HG03159 (cell line): ENCODE results near the gene ATP13A4.
A peak's percentile ranks its signal among the peaks of the same experiment; 100 is the strongest.

ENCODE experiments used
- ATAC-seq: cut with Tn5 transposase; IDR thresholded peaks from one replicate; pipeline ENCODE4 v1.9.1; 2021; ENCODE audit warnings: mild to moderate bottlenecking, moderate library complexity; ENCODE audit not compliant: unreplicated experiment

Gene ATP13A4, protein sequence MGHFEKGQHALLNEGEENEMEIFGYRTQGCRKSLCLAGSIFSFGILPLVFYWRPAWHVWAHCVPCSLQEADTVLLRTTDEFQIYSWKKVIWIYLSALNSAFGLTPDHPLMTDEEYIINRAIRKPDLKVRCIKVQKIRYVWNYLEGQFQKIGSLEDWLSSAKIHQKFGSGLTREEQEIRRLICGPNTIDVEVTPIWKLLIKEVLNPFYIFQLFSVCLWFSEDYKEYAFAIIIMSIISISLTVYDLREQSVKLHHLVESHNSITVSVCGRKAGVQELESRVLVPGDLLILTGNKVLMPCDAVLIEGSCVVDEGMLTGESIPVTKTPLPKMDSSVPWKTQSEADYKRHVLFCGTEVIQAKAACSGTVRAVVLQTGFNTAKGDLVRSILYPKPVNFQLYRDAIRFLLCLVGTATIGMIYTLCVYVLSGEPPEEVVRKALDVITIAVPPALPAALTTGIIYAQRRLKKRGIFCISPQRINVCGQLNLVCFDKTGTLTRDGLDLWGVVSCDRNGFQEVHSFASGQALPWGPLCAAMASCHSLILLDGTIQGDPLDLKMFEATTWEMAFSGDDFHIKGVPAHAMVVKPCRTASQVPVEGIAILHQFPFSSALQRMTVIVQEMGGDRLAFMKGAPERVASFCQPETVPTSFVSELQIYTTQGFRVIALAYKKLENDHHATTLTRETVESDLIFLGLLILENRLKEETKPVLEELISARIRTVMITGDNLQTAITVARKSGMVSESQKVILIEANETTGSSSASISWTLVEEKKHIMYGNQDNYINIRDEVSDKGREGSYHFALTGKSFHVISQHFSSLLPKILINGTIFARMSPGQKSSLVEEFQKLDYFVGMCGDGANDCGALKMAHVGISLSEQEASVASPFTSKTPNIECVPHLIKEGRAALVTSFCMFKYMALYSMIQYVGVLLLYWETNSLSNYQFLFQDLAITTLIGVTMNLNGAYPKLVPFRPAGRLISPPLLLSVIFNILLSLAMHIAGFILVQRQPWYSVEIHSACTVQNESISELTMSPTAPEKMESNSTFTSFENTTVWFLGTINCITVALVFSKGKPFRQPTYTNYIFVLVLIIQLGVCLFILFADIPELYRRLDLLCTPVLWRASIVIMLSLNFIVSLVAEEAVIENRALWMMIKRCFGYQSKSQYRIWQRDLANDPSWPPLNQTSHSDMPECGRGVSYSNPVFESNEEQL

DNA sequence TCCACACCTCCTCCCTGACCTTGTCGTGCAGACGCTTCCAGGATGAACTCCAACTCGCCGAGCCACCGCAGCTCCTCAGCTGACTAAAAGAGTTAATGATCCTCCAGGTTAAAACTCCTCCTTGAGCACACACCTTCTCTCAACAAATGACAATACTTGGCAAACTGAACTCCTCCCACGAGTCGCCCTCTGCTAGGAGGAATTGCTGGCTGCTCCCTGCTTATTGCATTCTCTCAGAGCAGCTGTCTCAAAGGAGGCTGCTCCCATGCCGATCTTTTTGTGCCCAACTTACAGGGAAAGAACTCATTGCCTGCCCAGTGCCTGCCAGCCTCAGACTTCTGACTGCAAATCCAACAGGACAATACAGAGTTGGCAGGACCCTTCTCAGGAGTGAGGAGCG, at the start of gene ATP13A4:
TSS of gene ATP13A4 (minus strand) at position 85 of the 400 bp plus-strand sequence. CDS start 96 bp downstream, outside the sequence.
- no peak for ATAC-seq

DNA sequence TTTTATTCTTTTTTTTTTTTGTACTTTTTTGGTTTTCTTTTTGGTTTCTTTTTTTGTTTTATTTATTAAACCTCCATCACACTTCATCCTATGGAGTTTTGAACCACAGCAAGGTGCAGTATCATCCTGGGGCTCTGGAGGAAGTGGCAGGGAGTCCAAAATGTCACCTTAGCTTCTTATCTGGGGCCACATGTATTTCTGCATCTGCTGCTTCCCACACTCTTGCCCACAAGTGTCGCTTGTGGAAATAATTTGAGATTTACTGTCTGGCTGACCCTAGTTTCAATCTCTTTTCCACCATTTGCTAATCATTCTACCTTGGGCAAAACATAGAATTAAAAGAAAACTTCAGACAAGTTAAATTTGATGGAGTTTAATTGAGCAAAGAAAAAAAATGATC, 44.7 kb upstream of the ATP13A4 start:
- ATAC-seq: no peak

DNA sequence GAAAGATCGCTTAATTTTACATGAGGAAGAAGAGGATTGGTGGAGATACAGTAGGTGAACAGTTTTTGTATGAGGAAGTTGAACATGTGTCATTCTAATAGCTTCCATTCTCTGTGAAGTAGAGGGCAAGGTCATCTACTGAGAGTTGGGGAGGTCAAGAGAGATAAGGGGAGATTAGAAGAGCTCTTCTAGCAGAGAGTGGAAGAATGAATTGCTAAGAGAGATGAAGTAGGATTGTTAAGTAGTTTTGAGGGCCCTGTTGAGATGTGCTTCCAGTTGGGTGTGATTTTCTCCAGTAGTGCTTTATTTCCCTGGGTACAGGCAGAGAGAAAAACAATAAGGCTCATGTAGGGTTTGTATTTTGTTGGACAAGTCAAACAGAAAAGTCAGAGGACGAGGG, 43.5 kb upstream of the ATP13A4 start:
- no peak for ATAC-seq

DNA sequence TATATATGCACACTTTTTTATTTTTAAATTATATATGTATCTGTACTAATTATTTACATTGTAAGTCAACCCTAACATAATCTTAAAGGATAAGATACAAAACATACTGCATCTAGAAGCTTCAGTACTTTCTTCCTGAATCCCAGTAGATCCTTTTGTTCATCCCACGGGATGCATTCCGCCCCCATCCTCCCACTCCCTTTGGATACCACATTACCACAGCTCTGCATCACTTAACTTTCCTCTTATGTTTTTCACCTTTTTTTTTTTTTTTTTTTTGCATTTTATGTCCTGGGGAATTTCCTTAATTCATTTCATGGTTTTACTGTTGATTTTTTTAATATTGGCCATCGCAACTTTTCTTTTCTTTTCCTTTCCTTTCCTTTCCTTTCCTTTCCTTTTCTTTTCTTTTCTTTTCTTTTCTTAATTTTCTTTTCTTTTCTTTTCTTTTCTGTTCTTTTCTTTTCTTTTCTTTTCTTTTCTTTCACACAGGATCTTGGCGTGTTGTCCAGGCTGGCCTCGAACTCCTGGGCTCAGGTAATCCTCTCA, 41.3 kb upstream of the ATP13A4 start:
- ATAC-seq: no peak

DNA sequence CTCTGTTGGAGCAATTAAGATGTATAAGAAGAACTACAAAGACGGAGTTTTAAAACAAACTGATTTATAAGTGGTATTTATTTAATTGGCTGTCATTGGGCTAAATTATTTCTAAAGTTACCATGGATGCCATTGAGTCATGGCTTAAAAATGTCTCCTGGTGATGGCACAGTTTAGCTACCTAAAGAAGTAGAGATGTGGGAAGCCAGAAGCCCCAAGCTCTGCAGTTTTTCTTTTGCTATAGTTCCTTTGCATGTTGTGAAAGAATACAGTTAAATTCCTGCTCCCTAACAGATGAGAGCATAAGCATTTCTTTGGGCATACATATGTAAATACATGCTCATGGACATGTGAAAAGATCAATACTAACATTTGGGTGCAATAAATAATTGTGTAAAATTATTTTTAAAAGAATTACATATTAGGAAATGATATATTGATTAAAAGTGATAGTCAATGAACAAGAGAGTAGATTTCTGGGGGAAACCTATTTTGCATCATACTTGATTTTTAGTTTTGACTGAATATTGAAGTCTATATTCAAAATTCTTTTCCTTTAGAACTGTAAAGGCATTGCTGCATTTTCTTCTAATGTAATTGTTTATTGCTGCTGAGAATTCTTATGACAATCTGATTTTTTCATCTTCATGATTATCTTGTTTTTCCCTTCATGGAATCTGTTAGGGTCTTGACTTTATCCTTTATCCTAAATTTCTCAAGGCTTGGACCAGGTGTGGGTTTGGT, 40.4 kb upstream of the ATP13A4 start:
- ATAC-seq: no peak

DNA sequence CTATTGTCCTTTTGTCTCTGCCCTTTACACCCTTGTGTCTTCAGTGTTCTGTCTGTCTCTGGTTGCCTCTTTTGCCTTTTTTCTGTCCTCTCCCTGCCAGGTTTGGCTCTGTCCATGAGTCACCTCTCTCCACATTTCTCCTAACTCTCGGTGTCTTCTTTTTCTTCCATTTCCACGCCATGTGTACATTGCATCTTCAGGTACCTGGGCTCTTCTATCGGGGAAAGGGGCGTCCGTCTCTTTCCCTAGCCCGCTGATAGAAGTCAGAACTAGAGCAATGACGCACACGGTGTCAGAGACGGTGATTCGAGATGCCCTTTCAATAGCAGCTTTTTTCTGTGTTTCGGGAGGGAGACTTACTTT, 39.0 kb upstream of the ATP13A4 start:
- ATAC-seq: peak; percentile 38

DNA sequence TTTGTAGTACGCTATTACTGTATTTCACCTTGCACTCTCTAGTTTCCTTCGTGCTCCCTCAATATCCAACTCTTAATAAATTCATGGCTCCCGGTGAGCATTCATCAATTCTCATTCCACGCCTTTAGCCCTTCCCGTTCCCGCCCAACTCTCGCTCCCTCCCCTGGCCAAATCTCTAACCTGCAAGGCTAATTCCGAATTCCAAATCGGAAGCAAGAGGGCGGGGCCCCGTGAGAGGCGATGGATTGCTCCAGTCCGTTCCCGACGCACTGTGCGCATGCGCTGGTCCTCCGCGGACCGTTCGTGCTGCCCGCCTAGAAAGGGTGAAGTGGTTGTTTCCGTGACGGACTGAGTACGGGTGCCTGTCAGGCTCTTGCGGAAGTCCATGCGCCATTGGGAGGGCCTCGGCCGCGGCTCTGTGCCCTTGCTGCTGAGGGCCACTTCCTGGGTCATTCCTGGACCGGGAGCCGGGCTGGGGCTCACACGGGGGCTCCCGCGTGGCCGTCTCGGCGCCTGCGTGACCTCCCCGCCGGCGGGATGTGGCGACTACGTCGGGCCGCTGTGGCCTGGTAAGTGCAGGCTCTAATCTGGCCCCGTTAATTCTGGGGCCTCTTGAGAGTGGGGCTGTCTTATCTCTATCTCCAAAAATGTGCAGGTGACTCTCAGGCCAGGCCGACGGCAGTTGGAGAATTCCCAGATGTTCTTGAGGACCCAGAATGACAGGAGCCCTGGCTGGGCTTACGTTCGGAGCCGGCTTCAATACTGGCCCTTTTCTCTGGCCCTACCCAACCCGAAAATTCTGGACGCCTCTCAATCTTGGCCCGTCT, 38.4 kb upstream of the ATP13A4 start, which contains the start of gene OPA1:
TSS of gene OPA1 (plus strand) at position 368 of the 827 bp plus-strand sequence. CDS start at position 538, 170 bp downstream.
- peak; percentile 97 for ATAC-seq

DNA sequence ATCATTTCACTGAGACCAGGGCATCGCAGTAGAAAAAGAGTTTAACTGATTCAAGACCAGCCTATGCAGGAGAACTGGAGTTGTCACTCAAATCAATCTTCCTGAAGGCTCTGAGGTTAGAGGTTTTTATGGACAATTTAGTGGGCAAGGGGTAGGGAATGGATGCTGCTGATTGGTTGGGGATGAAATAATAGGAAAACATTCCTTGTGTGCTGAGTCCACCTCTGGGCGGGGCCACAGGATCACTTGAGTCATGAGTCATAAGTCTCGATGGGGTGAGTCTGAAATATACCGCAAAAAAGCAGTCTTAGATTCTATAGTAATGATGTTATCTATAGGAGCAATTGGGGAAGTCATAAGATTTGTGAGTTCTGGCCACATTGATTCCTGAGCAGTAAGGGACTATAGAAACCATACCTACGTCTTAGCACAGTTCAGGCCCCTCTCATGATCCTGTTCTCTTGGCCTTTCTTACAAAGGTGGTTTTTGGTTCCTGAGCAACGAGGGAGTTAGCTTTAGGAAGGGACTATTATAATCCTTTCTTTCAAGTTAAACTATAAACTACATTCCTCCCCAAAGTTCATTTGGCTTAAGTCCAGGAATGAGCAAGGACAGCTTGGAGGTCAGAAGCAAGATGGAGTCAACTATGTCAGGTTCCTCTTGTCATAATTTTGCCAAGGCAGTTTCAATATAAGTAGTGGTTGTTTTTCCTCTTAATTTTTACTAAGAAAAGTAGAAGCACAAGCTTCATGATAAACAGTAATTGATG, 35.6 kb upstream of the ATP13A4 start:
- no peak for ATAC-seq

DNA sequence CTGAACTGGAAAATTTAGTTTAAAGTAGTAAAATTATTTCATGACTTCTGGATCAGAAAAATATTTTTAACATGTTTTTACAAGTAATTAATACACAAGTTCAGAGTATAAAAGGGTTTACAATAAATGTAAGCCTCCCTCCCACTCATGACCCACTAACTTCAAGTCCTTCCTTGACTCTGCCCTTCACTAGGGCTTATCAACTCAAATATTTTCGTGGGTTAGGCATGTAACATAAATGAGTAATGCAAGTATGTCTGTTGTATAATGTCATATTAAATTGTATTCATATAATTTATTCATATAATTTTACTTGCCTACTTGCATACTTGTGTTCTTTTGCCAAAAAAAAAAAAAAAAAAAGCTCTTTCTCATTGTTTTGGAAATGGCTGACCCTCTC, 34.9 kb upstream of the ATP13A4 start:
- ATAC-seq: no peak

DNA sequence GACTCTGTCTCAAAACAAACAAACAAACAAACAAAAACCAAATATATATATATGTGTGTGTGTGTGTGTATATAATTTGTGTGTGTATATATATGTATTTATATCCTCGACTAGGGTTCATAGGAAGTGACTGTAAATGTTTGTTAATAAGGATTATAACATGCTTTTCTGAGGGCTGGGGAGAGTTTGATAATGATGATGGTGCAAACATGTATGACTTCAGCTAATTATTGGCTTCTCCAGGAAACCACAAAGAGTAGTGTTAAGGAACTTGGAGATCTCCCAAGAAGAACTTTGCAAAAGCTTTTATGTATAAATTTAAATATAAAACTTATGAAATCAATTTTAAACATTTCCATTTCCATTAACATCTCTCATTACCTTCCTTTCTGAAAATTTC, 34.4 kb upstream of the ATP13A4 start:
- no peak for ATAC-seq

DNA sequence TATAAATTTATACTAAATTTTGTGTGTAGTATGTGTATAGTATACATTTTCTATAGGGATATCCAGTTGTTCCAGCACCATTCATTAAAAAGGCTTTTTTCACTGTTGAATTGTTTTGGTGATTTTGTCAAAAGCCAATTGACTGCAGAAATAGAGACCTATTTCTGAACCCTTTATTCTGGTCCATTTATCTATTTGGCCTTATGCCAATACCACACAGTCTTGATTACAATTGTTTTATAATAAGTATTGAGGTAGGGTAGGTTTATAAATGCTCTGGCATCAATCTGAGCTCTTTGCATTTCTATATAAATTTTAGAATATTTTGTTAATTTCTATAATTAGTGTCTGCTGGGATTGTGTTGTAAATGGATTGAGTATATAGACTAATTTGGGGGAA, 31.8 kb upstream of the ATP13A4 start:
- ATAC-seq: no peak

DNA sequence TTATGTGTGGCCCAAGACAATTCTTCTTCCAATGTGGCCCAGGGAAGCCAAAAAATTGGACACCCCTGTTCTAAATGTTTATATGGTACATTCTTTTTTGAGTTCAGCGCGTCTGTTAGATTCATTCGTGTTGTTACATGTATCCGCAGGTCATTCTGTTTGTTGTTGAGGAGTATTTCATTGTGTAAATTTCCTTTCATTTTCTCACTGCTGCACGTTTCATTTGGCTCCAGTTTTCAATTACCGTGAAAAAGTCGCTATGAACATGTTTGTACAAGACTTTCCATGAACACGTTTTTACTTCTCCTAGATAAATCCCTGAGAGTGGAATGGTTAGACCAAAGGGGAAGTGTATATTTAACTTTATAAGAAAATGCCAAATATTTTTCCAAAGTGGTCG, 30.8 kb upstream of the ATP13A4 start:
- no peak for ATAC-seq

DNA sequence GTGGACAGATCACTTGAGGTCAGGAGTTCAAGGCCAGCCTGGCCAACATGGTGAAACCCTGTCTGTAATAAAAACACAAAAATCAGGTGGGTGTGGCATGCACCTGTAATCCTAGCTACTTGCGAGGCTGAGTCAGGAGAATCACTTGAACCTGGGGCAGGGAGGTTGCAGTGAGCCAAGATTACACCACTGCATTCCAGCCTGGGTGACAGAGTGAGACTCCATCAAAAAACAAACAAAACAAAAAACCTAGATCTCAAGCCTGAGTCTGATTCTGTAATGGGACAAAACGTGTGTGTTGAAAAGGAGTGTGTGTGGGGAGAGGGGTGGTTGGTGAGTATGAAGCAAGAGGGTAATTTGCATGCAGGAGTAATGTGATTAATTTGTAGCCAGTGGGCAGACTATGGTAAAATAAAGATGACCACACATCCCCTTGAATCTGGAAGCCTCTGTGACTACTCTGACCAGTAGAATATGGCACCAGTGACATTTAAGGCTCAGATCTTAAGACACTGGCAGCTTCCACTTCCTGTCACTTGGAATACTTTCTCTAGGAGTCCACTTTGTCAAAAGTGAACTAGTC, 19.9 kb upstream of the ATP13A4 start:
- peak; percentile 44 for ATAC-seq

DNA sequence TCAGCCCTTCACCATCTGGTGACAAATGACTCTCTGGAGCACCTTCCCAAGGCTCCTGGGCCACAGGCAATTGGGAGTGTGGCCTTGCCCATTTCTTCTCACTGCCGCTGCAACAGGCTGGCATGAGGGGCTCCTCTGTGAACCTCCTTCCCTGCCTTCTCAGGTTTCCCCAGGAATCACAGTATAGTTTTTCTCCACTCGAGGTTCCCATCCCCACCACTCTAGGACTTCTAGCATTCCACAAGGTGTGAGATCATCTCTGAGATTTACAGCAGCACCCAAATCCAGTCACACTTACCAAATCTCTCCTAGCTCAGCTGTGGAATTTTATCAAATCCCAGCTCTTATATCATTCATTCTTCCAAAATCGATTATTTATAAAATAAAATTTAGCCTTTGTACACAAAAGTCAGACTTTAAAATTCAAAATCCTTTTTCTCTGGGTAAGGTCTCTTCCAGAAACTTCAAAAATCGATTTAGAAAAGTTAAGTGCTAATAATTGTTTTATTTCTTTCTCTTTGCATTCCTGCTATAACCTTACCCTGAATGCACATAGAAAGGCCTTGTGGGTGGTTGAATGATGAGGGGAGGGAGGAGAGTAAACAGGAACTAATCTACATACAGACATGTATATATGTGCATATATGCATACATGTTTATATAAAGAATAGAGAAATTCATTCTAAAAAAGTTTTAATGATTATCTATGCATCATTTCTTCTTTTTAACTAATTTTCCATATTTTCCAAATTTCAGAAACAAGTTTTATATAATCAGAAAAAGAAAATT, 18.9 kb upstream of the ATP13A4 start:
- ATAC-seq: no peak

DNA sequence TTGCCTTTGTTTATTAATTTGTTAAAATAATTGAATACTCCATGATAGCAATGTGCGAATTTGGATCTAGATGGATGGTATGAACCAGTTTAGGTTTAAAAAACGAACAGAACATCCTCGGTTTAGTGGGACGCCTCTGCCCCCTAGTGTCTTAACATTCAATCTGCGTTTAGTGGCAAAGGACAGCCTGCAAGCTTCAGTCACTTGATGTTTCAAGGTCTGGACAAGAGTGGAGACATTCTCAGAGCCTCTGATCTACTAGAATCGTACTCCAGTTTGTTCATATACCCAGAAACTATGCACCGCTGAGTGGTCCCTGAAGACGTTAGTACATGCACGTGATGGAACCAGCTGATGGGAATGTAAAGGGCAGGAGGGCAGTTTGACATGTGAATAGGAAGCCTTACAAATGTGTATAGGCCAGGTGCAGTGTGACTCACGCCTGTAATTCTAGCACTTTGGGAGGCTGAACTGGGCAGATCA, 17.8 kb upstream of the ATP13A4 start:
- ATAC-seq: peak; percentile 82

DNA sequence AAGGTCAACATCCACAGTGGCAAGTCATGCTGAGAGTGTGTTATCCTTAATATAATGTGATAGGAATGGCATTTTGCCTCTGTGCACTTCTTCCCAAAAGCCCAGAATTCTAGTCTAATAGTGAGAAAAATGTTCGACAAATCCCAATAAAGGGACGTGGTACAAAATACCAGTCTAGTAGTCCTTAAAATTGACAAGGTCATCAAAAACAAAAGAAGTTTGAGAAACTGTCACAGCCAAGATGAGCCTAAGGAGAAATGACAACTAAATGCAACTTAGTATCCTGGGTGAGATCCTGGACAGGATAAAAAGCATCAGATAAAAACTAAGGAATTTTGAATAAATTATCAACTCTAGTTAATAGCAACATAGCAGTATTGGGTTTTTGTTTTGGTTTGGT, 14.4 kb upstream of the ATP13A4 start:
- ATAC-seq: no peak

DNA sequence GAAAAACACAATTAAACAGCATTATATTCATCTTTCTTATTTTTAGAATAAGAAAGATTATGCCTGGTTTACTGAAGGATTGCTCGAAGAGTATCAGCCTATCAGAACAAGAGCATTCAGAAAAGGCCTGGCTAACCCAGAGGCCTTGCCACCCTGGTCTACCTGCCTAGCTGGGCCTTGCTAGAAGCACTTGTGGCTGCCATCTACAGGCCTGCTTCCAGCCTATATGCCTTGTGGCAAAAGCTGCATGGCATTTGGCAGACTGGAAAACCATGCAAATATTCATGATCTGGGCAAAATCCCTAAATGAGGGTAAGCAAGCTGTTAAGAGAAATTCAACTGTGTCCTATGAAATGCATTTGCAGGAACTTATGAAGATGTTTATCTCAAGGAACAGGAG, 9.3 kb upstream of the ATP13A4 start:
- ATAC-seq: no peak
